Bronchial epithelial cell (primary cell): Measurements from ENCODE around the gene OR10A6. TPM values are rescaled to one million over a fixed set of nuclear protein-coding genes. Genes with fewer than 3 reads are reported as not detected.

ENCODE experiments used
- DNase-seq: peaks from one replicate; pipeline ENCODE4 v3.0.0-alpha.2; 2010; ENCODE audit warnings: low read depth
- FAIRE-seq: peaks from 2 replicates; lab custom pipeline; 2011; peaks lifted over from hg19 to GRCh38; lab: Jason Lieb, UNC
- H3K27me3 ChIP-seq: 2 replicates; pipeline ENCODE4 v1.5.1; 2011; ENCODE audit warnings: low read length; ENCODE audit not compliant: control insufficient read depth, insufficient read depth
- H3K36me3 ChIP-seq: 2 replicates; pipeline ENCODE4 v1.5.1; 2011; ENCODE audit warnings: low read length; ENCODE audit not compliant: control insufficient read depth, insufficient read depth
- H3K4me3 ChIP-seq: 2 replicates; pipeline ENCODE4 v1.5.1; 2011; ENCODE audit warnings: mild to moderate bottlenecking, low read depth, low read length, control low read depth
- total RNA-seq: library from RNA; depleted of rRNA; stranded (reverse); fragments of >200 nt; gene quantifications from 2 replicates; pipeline ENCODE4 v1.2.1, GENCODE V29; 2014
- TF ChIP-seq, protein P1 (sequence below): IDR thresholded peaks from 2 replicates; pipeline ENCODE4 v1.5.1; 2011; ENCODE audit warnings: mild to moderate bottlenecking, moderate library complexity, low read length, control low read depth, inconsistent platforms; ENCODE audit not compliant: insufficient read depth, severe bottlenecking

OR10A6 gene
- total RNA-seq, 1 donor from 2014 or later, result not detected

DNA sequence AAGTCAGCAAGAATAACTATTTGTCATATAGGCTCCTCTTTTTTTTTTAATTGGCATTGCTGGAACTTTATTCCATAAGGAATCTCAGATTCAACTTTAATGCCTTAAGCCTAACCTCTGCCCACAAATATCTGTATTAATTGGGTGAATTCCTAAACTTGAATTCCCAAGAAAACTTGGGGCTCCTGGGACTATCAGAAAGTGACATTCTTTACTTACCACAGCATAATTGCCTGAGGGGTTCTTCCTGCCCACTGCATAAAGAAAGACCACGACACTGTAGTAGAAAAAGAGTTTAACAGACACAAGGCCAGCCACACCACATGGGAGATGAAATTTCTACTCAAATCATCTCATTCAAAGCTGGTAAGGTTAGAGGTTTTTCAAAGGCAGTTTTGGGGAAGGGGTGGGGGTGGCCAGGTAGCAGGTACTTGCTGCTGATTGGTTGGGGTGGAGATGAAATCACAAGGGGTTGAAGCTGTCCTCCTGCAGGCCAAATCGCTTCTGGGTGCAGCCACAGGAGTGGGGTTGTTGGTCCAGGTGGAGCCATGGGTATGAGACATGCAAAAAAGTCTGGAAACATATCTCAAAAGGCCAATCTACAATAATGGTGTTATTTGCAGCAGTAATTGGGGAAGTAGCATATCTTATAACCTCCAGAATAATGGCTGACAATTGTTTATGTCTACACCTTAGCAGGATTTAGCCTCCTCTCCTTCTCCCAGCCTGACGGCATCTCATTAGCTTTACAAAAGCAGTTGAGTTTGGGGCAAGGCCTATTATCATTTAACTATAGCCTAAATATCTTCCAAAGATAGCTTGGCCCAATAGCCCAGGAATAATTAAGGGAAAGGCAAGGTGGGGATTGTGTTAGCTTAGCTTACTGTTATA, 38.9 kb upstream of the OR10A6 start:
- FAIRE-seq, result no peak
- TF ChIP-seq, protein P1, sequence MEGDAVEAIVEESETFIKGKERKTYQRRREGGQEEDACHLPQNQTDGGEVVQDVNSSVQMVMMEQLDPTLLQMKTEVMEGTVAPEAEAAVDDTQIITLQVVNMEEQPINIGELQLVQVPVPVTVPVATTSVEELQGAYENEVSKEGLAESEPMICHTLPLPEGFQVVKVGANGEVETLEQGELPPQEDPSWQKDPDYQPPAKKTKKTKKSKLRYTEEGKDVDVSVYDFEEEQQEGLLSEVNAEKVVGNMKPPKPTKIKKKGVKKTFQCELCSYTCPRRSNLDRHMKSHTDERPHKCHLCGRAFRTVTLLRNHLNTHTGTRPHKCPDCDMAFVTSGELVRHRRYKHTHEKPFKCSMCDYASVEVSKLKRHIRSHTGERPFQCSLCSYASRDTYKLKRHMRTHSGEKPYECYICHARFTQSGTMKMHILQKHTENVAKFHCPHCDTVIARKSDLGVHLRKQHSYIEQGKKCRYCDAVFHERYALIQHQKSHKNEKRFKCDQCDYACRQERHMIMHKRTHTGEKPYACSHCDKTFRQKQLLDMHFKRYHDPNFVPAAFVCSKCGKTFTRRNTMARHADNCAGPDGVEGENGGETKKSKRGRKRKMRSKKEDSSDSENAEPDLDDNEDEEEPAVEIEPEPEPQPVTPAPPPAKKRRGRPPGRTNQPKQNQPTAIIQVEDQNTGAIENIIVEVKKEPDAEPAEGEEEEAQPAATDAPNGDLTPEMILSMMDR, result no peak

DNA sequence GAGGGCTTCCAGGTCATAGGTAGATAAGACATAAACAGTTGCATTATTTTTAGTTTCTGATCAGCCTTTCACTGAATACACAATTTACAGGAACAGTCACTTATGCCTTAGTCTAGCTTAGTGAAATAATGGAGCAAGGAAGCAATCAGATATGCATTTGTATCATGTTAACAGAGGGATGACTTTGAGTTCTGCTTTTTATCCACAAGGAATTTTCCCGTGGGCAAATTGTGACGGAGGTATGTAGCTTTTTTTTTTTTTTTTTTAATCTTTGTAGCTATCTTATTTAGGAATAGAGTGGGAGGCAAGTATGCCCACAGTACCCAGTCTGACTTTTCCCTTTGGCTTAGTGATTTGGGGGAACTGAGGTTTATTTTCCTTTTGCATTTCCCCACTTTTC, 37.6 kb upstream of the OR10A6 start:
- H3K4me3 ChIP-seq, result no peak overlapping the region
- no peak for DNase-seq
- TF ChIP-seq, protein P1, result no peak
- no peak for FAIRE-seq
- H3K27me3 ChIP-seq, result no peaks in the 10 kb centered on the region
- H3K36me3 ChIP-seq, result no peaks in the 10 kb centered on the region

More for the DNA sequence above, 38.9 kb upstream of the OR10A6 start:
- DNase-seq, result no peak
- Histone ChIP-seq H3K27me3 (no peaks in the 10 kb centered on the region), H3K36me3 (no peaks in the 10 kb centered on the region), H3K4me3 (no peak overlapping the region)

DNA sequence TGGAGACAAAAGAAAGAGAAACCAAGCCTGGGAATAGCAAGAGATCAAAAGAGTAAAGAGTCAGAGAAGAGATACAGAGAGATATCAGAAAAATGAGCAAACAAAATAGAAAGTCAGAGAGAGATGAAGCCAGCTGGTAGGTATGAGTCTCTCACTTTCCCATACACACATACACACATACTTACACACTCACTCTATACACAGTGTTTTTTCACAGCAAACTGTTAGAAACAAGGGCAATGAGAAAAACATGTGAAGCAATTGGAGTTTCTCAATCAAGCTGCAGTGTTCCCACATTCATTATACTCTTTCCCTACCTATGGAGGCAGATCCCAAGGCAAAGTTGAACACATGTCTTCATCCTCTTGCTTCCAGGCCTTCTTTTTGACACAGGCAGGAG, 36.8 kb upstream of the OR10A6 start:
- no peak overlapping the region for H3K4me3 ChIP-seq
- TF ChIP-seq, protein P1, result no peak
- DNase-seq (peak; percentile 21), FAIRE-seq (no peak)
- no peaks in the 10 kb centered on the region for H3K36me3 ChIP-seq
- H3K27me3 ChIP-seq, result no peaks in the 10 kb centered on the region

DNA sequence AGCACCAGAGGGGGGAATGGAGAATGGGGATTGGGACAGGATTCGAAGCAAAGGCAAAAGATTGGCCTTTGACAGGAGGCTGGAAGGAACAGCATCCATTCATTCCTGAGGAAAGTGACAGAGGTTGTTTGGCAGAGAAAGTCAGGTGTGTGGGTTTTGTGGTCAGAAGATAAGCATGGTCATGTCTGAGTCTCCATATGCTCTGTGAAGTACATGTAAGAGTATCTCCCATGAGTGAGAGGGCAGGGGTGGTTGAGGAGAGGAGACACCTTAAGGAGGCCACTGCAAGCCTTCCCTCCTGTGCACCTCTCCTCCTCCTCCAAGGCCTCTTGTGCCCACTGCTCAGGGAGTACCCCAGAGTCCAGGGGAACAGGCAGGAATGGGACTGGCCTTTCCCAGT, 36.0 kb upstream of the OR10A6 start:
- Histone ChIP-seq H3K27me3 (no peaks in the 10 kb centered on the region), H3K4me3 (no peak overlapping the region), H3K36me3 (no peaks in the 10 kb centered on the region)
- peak; percentile 85 for DNase-seq
- FAIRE-seq, result peak; percentile 92
- TF ChIP-seq, protein P1, result no peak

- no peaks in the 10 kb centered on the region for H3K36me3 ChIP-seq
- no peaks in the 10 kb centered on the region for H3K27me3 ChIP-seq
- no peak within 1 kb of the TSS for H3K4me3 ChIP-seq
- DNase-seq (peak; percentile 95), FAIRE-seq (peak; percentile 18)
- TF ChIP-seq, protein P1, result no peak
These were observed 34.3 kb upstream of the OR10A6 start, which contains the start of gene NLRP10 for GRCh38 chr11:7965386-7965785. NLRP10 (minus strand) TSS chr11:7965447; CDS start chr11:7963495, 1,952 bp downstream.
